IMR-90 (cell line): ENCODE measurements around the gene NFE2L1. TPM values are rescaled to one million over a fixed set of nuclear protein-coding genes. Genes with fewer than 3 reads are reported as not detected.

Experiments used
- ATAC-seq: fragments of 200-7000 bp; cut with Tn5 transposase; 2 replicates; pipeline ENCODE4 v1.9.1; 2020; ENCODE audit warnings: low read depth, mild to moderate bottlenecking, moderate library complexity
- BruUV-seq: library from RNA; stranded (reverse); fragments of 400-500 nt; replicated peaks from 2 replicates; lab custom pipeline; 2021; lab: Mats Ljungman, UMichigan
- CTCF ChIA-PET: fragments of 300-600 bp; formaldehyde crosslinking; extraction: SDS; loops from one replicate; lab custom pipeline; 2021; ENCODE audit warnings: antibody characterized with exemption; lab: Yijun Ruan, JAX
- POLR2A ChIA-PET: fragments of 300-600 bp; sonication (Branson Sonifier 250); formaldehyde crosslinking; loops from one replicate; lab custom pipeline; 2022; ENCODE audit warnings: antibody characterized with exemption; ENCODE audit not compliant: unreplicated experiment; lab: Charles Lee
- DNase-seq: peaks from one replicate; pipeline ENCODE4 v3.0.0; 2013
- H2AFZ ChIP-seq: replicated peaks from 2 replicates; pipeline ENCODE3; 2013; ENCODE audit warnings: low read length, mild to moderate bottlenecking; ENCODE audit not compliant: poor library complexity
- H2AK5ac ChIP-seq: 2 replicates; pipeline ENCODE4 v1.6.1; 2013; ENCODE audit warnings: low read depth, low read length, inconsistent platforms
- H2AK9ac ChIP-seq: replicated peaks from 2 replicates; pipeline ENCODE3; 2013; ENCODE audit warnings: mild to moderate bottlenecking, low read depth, low read length, moderate library complexity; ENCODE audit not compliant: poor library complexity
- H2BK120ac ChIP-seq: 2 replicates; pipeline ENCODE4 v1.6.1; 2013; ENCODE audit warnings: low read depth, low read length, inconsistent platforms
- H2BK15ac ChIP-seq: 3 replicates; pipeline ENCODE4 v1.6.1; 2013; ENCODE audit warnings: low read depth, low read length, inconsistent platforms
- H2BK20ac ChIP-seq: 2 replicates; pipeline ENCODE4 v1.6.1; 2013; ENCODE audit warnings: low read depth, mild to moderate bottlenecking, inconsistent platforms, low read length, moderate library complexity
- H2BK5ac ChIP-seq: 2 replicates; pipeline ENCODE4 v1.6.1; 2013; ENCODE audit warnings: mild to moderate bottlenecking, low read depth, low read length, inconsistent platforms; ENCODE audit not compliant: poor library complexity, severe bottlenecking
- H3K14ac ChIP-seq: replicated peaks from 2 replicates; pipeline ENCODE4 v1.6.1; 2013; ENCODE audit warnings: low read depth, low read length, inconsistent platforms
- H3K18ac ChIP-seq: 2 replicates; pipeline ENCODE4 v1.6.1; 2013; ENCODE audit warnings: low read depth, low read length, control low read depth
- H3K23ac ChIP-seq: 2 replicates; pipeline ENCODE4 v1.6.1; 2013; ENCODE audit warnings: low read depth, low read length, inconsistent platforms
- H3K27ac ChIP-seq: 2 replicates; pipeline ENCODE4 v1.5.1; 2013; ENCODE audit warnings: mild to moderate bottlenecking, control low read depth, low read length; ENCODE audit not compliant: insufficient read depth
- H3K27me3 ChIP-seq: 2 replicates; pipeline ENCODE4 v1.6.1; 2013; ENCODE audit warnings: low read length; ENCODE audit not compliant: control insufficient read depth, insufficient read depth
- H3K36me3 ChIP-seq: 2 replicates; pipeline ENCODE4 v1.6.1; 2013; ENCODE audit warnings: low read length, mixed read lengths; ENCODE audit not compliant: control insufficient read depth, insufficient read depth
- H3K4ac ChIP-seq: 2 replicates; pipeline ENCODE4 v1.6.1; 2013; ENCODE audit warnings: low read depth, low read length, inconsistent platforms
- H3K4me1 ChIP-seq: 2 replicates; pipeline ENCODE4 v1.6.1; 2013; ENCODE audit warnings: low read length, mixed read lengths; ENCODE audit not compliant: control insufficient read depth, insufficient read depth
- H3K4me2 ChIP-seq: 2 replicates; pipeline ENCODE4 v1.6.1; 2013; ENCODE audit warnings: low read depth, mild to moderate bottlenecking, control low read depth, low read length, moderate library complexity
- H3K4me3 ChIP-seq: 2 replicates; pipeline ENCODE4 v1.5.1; 2013; ENCODE audit warnings: low read depth, mild to moderate bottlenecking, control low read depth, low read length, moderate library complexity; ENCODE audit not compliant: insufficient read depth
- H3K56ac ChIP-seq: 2 replicates; pipeline ENCODE4 v1.6.1; 2013; ENCODE audit warnings: low read length, inconsistent platforms; ENCODE audit not compliant: insufficient read depth; ENCODE audit errors: extremely low read depth
- H3K79me1 ChIP-seq, 2 experiments: 2 replicates each; pipeline ENCODE4 v1.6.1; 2013; ENCODE audit warnings: low read length in 2 of 2, inconsistent platforms in 1 of 2, low read depth in 1 of 2
- H3K9ac ChIP-seq: 2 replicates; pipeline ENCODE4 v1.6.1; 2013; ENCODE audit warnings: low read depth, low read length, control low read depth
- H3K9me1 ChIP-seq: 2 replicates; pipeline ENCODE4 v1.6.1; 2013; ENCODE audit warnings: low read length, inconsistent platforms; ENCODE audit not compliant: insufficient read depth
- H3K9me3 ChIP-seq: 2 replicates; pipeline ENCODE4 v1.6.1; 2013; ENCODE audit warnings: low read length; ENCODE audit not compliant: control insufficient read depth, insufficient read depth
- H4K20me1 ChIP-seq: 2 replicates; pipeline ENCODE4 v1.6.1; 2013; ENCODE audit warnings: low read length, inconsistent platforms; ENCODE audit not compliant: insufficient read depth
- H4K5ac ChIP-seq: 2 replicates; pipeline ENCODE4 v1.6.1; 2013; ENCODE audit warnings: mild to moderate bottlenecking, low read depth, low read length, control low read depth
- H4K8ac ChIP-seq, 2 experiments: 2 replicates each; pipeline ENCODE4 v1.6.1; 2013; ENCODE audit warnings: low read depth in 2 of 2, low read length in 2 of 2, control low read depth in 1 of 2, inconsistent platforms in 1 of 2
- H4K91ac ChIP-seq: 2 replicates; pipeline ENCODE4 v1.6.1; 2013; ENCODE audit warnings: low read depth, low read length, inconsistent platforms; ENCODE audit not compliant: insufficient read depth
- CHD1 ChIP-seq: IDR thresholded peaks from 2 replicates; pipeline ENCODE4 v1.6.1; 2012; ENCODE audit warnings: low read depth, low read length, improper control_type of control experiment
- MXI1 ChIP-seq: IDR thresholded peaks from 2 replicates; pipeline ENCODE4 v1.6.1; 2012; ENCODE audit warnings: low read depth, mild to moderate bottlenecking, low read length, moderate library complexity, borderline replicate concordance
- WGBS, 2 experiments: methylation state at CpG; one replicate each; pipeline versions ENCODE4 v1.1.5 to v1.1.7; 2013; ENCODE audit warnings: missing lambda C conversion rate in 2 of 2; ENCODE audit not compliant: insufficient read length in 1 of 2; ENCODE audit errors: extremely low coverage in 2 of 2; 5-methylcytosine and 5-hydroxymethylcytosine counted together
- dilution Hi-C: fragments of 300-500 bp; cut with HindIII; formaldehyde crosslinking; loops from one replicate; pipeline ENCODE4 v1.14.3; 2018; ENCODE audit warnings: low sequenced_read_pairs; ENCODE audit not compliant: unreplicated experiment
- in situ Hi-C: fragments of 300-500 bp; cut with MboI; formaldehyde crosslinking; loops from 3 replicates; pipeline ENCODE4 v1.14.3; 2019; ENCODE audit warnings: low sequenced_read_pairs, inconsistent platforms, mixed read lengths
- intact Hi-C: fragments of 100-400 bp; cut with micrococcal nuclease; formaldehyde crosslinking; loops from 2 replicates; pipeline ENCODE4 v1.10.0; 2022
- polyA plus RNA-seq, 3 experiments: library from polyadenylated mRNA; depleted of rRNA; stranded (reverse); fragments of >200 nt; gene quantifications; 2 replicates each; pipeline ENCODE4 v1.2.3, GENCODE V29; 2012; ENCODE audit warnings: low replicate concordance in 1 of 3
- total RNA-seq: library from RNA; depleted of rRNA; stranded (reverse); fragments of >200 nt; gene quantifications from 2 replicates; pipeline ENCODE4 v1.2.3, GENCODE V29; 2012

The NFE2L1 gene
- total and polyA plus RNA-seq, 2 of the 4 experiments (the other 2 are of a cell fraction): 42.8 to 122 TPM

- CTCF ChIA-PET: no interaction called here
- peaks cover 3 to 56% of the 10 kb centered on the region in 2 experiments; a peak in 2 of 4 replicates for H3K79me1 ChIP-seq
- H3K4me2 ChIP-seq: no peak overlapping the region
- no TSS peak for BruUV-seq
- H3K14ac ChIP-seq: no peak overlapping the region
- H3K4me1 ChIP-seq: peaks cover 2% of the 10 kb centered on the region; the same call in 1 of the 2 replicates
- intact Hi-C loops: no loop called here
- no peak overlapping the region for H2AFZ ChIP-seq
- no peaks in the 10 kb centered on the region for H3K9me3 ChIP-seq
- no peak overlapping the region for H3K23ac ChIP-seq
- no peak overlapping the region for H2AK5ac ChIP-seq
- no peak overlapping the region for H3K27ac ChIP-seq
- no peak overlapping the region for H4K5ac ChIP-seq
- no peak for ATAC-seq
- H3K36me3 ChIP-seq: peaks cover 9% of the 10 kb centered on the region
- WGBS, 2 experiments: 79% methylated on average over 3 of the region's 11 CpGs; no CpG with 5 or more reads in 1 of the 2 experiments
- peaks cover 58% of the 10 kb centered on the region for H4K20me1 ChIP-seq
- POLR2A ChIA-PET: no interaction called here
- H3K9ac ChIP-seq: no peak overlapping the region
- no peak overlapping the region for H2BK20ac ChIP-seq
- no peaks in the 10 kb centered on the region for H3K27me3 ChIP-seq
- no peak overlapping the region for H4K91ac ChIP-seq
- H4K8ac ChIP-seq: no peak overlapping the region
- no peak overlapping the region for H3K56ac ChIP-seq
- no peaks in the 10 kb centered on the region for H3K9me1 ChIP-seq
- no peak overlapping the region for H2AK9ac ChIP-seq
- in situ Hi-C loops: no loop called here
- no peak overlapping the region for H2BK5ac ChIP-seq
- TF ChIP-seq CHD1: no peak
- TF ChIP-seq MXI1: no peak
- no peak overlapping the region for H2BK120ac ChIP-seq
- no peak overlapping the region for H3K4ac ChIP-seq
- dilution Hi-C loops: no loop called here
- no peak overlapping the region for H2BK15ac ChIP-seq
- no peak for DNase-seq
- no peak overlapping the region for H3K4me3 ChIP-seq
- no peak overlapping the region for H3K18ac ChIP-seq
These were observed 45.3 kb downstream of the NFE2L1 start for GRCh38 chr17:48093341-48094045.
